ENCODE results near the gene PLEKHM2.

GRCh38 chr1:15723631-15724246 is 39.6 kb downstream of the PLEKHM2 start:
- TF ChIP-seq POLR2A (IDR thresholded peaks at IDR 0.05; ENCODE audit: low read depth, low read length) = no peak
- no peak for TF ChIP-seq POLR2AphosphoS5 (IDR thresholded peaks at IDR 0.05; ENCODE audit: low read depth, low read length)

All from GM12892 (cell line).